Measurements from ENCODE around the gene RBM44.
"Not testable (repeated sequence)": the region's sequence is repeated elsewhere in the genome, so short reads cannot be mapped to it uniquely, and the experiment has no call there.

The RBM44 gene

DNA sequence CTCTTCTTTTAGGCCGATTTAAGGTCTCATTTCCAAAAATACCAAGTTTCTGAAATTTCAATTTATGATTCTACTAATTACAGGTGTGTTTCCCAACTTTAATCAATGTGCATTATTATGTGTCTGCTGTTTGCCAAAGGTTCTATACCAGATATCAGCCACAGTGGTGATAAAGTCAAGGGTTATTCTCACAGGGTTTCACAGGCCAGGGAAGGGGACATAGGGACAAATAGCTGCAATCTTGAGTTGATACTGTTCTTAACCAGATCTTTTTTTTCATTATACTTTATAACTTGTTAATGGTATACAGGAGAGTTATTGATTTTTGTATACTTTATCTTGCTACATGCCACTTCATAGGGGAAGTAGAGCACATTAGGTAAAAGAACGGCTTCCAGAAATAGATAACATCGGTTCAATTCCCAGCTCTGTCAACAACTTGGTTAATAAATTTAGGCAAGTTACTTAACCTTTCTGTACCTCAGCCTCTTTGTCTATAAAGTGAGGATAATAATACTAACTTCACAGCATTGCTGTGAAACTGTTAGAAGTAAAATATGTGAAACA is 28.9 kb downstream of the RBM44 start:
- Mint-ChIP-seq H3K27me3 (ENCODE audit: low read depth) (no peaks in the 10 kb centered on the region), H3K9me3 (no peaks in the 10 kb centered on the region), H3K27ac (no peak overlapping the region), H3K36me3 (ENCODE audit: low read depth) (no peaks in the 10 kb centered on the region), H3K4me3 (no peak overlapping the region), H3K4me1 (no peaks in the 10 kb centered on the region)
- TF ChIP-seq, protein P1, sequence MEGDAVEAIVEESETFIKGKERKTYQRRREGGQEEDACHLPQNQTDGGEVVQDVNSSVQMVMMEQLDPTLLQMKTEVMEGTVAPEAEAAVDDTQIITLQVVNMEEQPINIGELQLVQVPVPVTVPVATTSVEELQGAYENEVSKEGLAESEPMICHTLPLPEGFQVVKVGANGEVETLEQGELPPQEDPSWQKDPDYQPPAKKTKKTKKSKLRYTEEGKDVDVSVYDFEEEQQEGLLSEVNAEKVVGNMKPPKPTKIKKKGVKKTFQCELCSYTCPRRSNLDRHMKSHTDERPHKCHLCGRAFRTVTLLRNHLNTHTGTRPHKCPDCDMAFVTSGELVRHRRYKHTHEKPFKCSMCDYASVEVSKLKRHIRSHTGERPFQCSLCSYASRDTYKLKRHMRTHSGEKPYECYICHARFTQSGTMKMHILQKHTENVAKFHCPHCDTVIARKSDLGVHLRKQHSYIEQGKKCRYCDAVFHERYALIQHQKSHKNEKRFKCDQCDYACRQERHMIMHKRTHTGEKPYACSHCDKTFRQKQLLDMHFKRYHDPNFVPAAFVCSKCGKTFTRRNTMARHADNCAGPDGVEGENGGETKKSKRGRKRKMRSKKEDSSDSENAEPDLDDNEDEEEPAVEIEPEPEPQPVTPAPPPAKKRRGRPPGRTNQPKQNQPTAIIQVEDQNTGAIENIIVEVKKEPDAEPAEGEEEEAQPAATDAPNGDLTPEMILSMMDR (IDR thresholded peaks at IDR 0.05; ENCODE audit: unreplicated experiment in 3 of 3): no peak

DNA sequence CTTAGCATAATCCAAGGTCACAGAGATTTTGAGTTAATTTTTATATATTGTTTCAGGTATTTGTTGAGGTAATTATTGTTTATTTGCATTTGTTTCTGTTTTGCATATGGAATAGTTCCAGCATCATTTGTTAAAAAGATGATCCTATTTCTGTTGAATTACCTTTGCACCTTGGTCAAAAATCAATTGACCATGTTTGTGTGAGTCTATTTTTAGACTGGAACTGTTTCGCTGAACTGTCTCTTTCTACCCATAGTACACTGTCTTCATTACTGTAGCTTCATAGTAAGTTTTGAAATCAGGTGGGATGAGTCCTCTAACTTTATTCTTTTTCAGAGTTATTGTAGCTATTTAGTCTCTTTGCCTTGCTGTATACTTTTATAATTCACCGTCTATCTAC is 31.9 kb downstream of the RBM44 start:
- no peaks in the 10 kb centered on the region for H3K9me3 Mint-ChIP-seq
- no peaks in the 10 kb centered on the region for H3K4me1 Mint-ChIP-seq
- H3K4me3 Mint-ChIP-seq: no peak overlapping the region
- TF ChIP-seq, protein P1 (IDR thresholded peaks at IDR 0.05; ENCODE audit: unreplicated experiment in 3 of 3): no peak
- H3K27ac Mint-ChIP-seq: no peak overlapping the region
- H3K27me3 Mint-ChIP-seq (ENCODE audit: low read depth): no peaks in the 10 kb centered on the region
- H3K36me3 Mint-ChIP-seq (ENCODE audit: low read depth): no peaks in the 10 kb centered on the region

DNA sequence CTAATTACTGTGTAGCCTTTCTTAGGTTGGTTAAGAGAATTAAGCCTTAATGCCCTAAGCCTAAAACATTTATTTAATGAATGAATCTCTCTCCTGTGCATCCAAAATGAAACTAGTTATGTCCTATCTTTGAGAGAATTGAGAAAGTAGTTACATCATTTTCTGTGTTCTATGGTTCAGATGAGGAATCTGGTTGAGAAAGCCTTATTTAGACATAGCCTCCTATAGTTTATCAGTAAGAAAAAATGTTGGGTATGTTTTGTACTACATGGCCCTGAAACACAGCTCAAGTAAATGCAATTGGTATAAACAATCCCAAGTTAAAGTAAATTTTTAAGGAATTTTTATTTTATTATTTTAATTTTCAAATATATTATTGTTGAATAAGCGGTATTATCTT is 35.0 kb downstream of the RBM44 start:
- no peak overlapping the region for H3K27ac Mint-ChIP-seq
- no peaks in the 10 kb centered on the region for H3K9me3 Mint-ChIP-seq
- H3K4me1 Mint-ChIP-seq: no peaks in the 10 kb centered on the region
- no peak overlapping the region for H3K4me3 Mint-ChIP-seq
- H3K36me3 Mint-ChIP-seq (ENCODE audit: low read depth): no peaks in the 10 kb centered on the region
- H3K27me3 Mint-ChIP-seq (ENCODE audit: low read depth): no peaks in the 10 kb centered on the region
- TF ChIP-seq, protein P1 (IDR thresholded peaks at IDR 0.05; ENCODE audit: unreplicated experiment in 3 of 3): no peak

DNA sequence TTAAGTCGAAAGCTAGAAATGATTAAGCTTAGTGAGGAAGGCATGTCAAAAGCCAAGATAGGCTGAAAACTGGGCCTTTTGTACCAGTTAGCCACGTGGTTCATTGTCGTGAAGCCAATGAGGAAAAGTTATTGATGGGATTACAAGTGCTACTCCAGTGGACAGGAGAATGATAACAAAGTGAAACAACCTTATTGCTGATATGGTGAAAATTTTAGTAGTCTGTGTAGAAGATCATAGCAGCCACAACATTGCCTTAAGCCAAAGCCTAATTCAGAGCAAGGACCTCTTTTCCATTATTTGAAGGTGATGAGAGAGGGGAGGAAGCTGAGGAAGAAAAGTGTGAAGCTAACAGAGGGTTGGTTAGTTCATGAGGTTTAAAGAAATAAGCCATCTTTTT is 36.8 kb downstream of the RBM44 start:
- H3K4me1 Mint-ChIP-seq: no peaks in the 10 kb centered on the region
- no peak overlapping the region for H3K27ac Mint-ChIP-seq
- no peaks in the 10 kb centered on the region for H3K27me3 Mint-ChIP-seq (ENCODE audit: low read depth)
- no peak overlapping the region for H3K4me3 Mint-ChIP-seq
- no peaks in the 10 kb centered on the region for H3K36me3 Mint-ChIP-seq (ENCODE audit: low read depth)
- peaks cover 3% of the 10 kb centered on the region for H3K9me3 Mint-ChIP-seq
- TF ChIP-seq, protein P1 (IDR thresholded peaks at IDR 0.05; ENCODE audit: unreplicated experiment in 3 of 3): no peak

DNA sequence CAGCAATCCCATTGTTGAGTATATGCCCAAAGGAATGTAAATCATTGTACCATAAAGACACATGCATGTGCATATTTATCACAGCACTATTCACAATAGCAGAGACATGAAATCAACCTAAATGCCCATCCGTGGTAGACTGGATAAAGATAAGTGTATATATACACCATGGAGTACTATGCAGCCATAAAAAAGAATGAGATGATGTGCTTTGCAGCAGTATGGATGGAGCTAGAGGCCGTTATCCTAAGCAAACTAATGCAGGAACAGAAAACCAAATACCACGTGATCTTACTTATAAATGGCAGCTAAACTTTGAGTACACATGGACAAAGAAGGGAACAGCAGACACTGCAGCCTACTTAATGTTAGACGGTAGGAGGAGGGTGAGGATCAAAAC is 42.5 kb downstream of the RBM44 start:
- Mint-ChIP-seq H3K27me3 (ENCODE audit: low read depth) (peaks cover 4% of the 10 kb centered on the region), H3K9me3 (peaks cover 16% of the 10 kb centered on the region), H3K4me1 (no peaks in the 10 kb centered on the region), H3K4me3 (no peak overlapping the region), H3K27ac (no peak overlapping the region), H3K36me3 (ENCODE audit: low read depth) (no peaks in the 10 kb centered on the region)
- TF ChIP-seq, protein P1 (IDR thresholded peaks at IDR 0.05; ENCODE audit: unreplicated experiment in 3 of 3): no peak

DNA sequence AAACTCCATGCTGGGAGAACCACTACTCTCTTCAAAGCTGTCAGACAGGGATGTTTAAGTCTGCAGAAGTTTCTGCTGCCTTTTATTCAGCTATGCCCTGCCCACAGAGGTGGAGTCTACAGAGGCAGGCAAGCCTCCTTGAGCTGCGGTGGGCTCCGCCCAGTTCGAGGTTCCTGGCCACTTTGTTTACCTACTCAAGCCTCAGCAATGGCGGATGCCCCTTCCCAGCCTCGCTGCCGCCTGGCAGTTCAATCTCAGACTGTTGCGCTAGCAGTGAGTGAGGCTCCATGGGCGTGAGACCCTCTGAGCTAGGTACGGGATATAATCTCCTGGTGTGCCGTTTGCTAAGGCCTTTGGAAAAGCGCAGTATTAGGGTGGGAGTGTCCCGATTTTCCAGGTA is 50.4 kb downstream of the RBM44 start:
- not testable (repeated sequence) for H3K27me3 Mint-ChIP-seq (ENCODE audit: low read depth); H3K4me1 Mint-ChIP-seq; H3K27ac Mint-ChIP-seq; H3K4me3 Mint-ChIP-seq; H3K36me3 Mint-ChIP-seq (ENCODE audit: low read depth)
- peaks cover 23% of the 10 kb centered on the region for H3K9me3 Mint-ChIP-seq
